SK-MEL-5 (cell line): ENCODE results near the gene MYOF. TPM values are rescaled to one million over a fixed set of nuclear protein-coding genes. Genes with fewer than 3 reads are reported as not detected.
A peak's percentile ranks its signal among the peaks of the same experiment; 100 is the strongest.

Experiments
- DNase-seq: peaks from one replicate; pipeline ENCODE4 v3.0.0-alpha.2; 2016; ENCODE audit warnings: low read depth, low spot score
- in situ Hi-C: cut with HindIII; loops from 2 replicates; pipeline ENCODE4 v1.10.0; 2016; ENCODE audit warnings: low sequenced_read_pairs, high pct_unique_total_duplicates, low pct_unique_long_range_greater_than_20kb
- polyA plus RNA-seq, 2 experiments: library from polyadenylated mRNA; depleted of rRNA; stranded (reverse); fragments of >200 nt; gene quantifications; 2 replicates each; pipeline ENCODE4 v1.2.3, GENCODE V29; 2015
- total RNA-seq: library from RNA; depleted of rRNA; stranded (reverse); fragments of >200 nt; shearing (Covaris generic); gene quantifications from 2 replicates; pipeline ENCODE4 v1.2.3, GENCODE V29; 2014; rRNA removed

The MYOF gene
- 8.9 and 9.1 TPM in 2 replicates for total RNA-seq
- polyA plus RNA-seq (2015; cell fraction: cytosol; rRNA removed): 17.8 and 23.8 TPM in 2 replicates
- 13.7 and 13.9 TPM in 2 replicates for polyA plus RNA-seq (2015; cell fraction: nucleus; rRNA removed)

- DNase-seq: peak; percentile 77
- in situ Hi-C loops: no loop called here
These were observed at the start of gene MYOF for GRCh38 chr10:93482145-93482834. Gene MYOF, minus strand, starts transcription at chr10:93482334. Its CDS starts 140 bp downstream, at chr10:93482194.

- in situ Hi-C loops: no loop called here
- no peak for DNase-seq
These were observed 36.4 kb upstream of the MYOF start for GRCh38 chr10:93518531-93518930.

- in situ Hi-C loops: no loop called here
- no peak for DNase-seq
These were observed 33.9 kb upstream of the MYOF start for GRCh38 chr10:93516006-93516380.

GRCh38 chr10:93515071-93516005 lies 33.2 kb upstream of the MYOF start:
- in situ Hi-C loops: no loop called here
- DNase-seq: no peak

GRCh38 chr10:93514521-93514920 lies 32.4 kb upstream of the MYOF start:
- in situ Hi-C loops: no loop called here
- no peak for DNase-seq

DNA sequence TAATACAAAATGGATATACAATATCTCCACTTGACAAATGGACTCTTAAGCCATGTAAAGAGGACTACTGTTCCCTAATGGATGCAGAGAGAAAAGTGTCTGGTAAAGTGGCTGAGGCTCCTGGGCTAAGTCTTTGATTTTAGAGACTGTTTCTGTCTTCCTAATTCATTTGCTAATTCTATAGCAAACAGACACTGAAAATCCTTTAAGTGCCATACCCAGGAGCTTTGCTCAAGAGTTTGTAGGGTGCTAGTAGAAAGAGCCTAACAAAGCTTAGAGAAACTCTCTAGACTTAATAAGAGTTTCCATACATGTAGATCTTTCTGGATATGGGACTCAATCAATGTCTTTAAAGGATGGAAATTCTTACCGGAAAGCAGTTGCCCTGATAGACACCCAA lies 31.0 kb upstream of the MYOF start:
- in situ Hi-C loops: no loop called here
- no peak for DNase-seq

GRCh38 chr10:93512565-93512964 lies 30.4 kb upstream of the MYOF start:
- in situ Hi-C loops: no loop called here
- no peak for DNase-seq

- in situ Hi-C loops: no loop called here
- no peak for DNase-seq
These were observed 27.7 kb upstream of the MYOF start for GRCh38 chr10:93509816-93510215.

DNA sequence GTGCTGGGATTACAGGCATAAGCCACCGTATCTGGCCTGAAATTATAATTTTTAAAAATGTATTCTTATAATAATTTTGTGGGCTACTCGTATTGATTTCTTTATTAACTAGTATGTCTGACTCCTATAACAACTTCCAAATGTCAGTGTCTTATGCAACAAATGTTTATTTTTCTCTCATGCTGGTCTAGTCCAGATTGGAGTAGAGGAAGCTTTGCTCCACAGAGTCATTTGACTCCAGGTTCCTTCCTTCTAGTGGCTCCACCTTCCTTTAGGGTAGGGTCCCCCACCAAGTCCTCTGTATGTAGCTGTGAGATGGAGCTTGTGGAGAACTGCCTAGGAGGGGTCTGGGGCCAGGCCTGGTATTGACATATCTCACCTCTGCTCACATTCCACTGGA lies 22.9 kb upstream of the MYOF start:
- no peak for DNase-seq
- in situ Hi-C loops: no loop called here

DNA sequence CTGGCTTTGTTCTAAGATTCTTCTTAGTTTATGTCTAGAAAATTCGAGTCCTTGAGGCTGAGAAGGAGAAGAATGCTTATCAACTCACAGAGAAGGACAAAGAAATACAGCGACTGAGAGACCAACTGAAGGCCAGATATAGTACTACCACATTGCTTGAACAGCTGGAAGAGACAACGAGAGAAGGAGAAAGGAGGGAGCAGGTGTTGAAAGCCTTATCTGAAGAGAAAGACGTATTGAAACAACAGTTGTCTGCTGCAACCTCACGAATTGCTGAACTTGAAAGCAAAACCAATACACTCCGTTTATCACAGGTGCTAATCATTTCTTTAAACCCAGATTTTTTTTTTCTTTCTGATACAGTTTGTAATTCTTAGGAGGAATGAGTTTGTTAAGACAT lies 20.9 kb upstream of the MYOF start:
- no peak for DNase-seq
- in situ Hi-C loops: no loop called here

DNA sequence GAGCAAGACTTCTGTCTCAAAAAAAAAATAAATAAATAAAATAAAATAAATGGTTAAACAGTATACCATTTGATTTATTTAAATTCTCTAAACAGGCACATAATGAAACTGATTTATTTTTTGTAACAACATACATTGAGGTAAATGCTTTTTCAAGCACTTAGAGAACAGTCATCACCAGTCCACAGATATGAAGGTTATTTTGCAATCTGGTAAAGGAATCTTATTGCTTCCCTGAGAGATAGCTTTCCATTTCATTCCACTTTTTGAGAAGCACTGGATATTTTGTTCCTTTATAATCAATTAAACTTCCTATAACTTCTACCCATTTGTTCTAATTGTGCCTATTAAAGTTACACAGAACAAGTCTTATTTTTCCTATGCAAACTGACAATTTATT lies 19.5 kb upstream of the MYOF start:
- DNase-seq: no peak
- in situ Hi-C loops: no loop called here

DNA sequence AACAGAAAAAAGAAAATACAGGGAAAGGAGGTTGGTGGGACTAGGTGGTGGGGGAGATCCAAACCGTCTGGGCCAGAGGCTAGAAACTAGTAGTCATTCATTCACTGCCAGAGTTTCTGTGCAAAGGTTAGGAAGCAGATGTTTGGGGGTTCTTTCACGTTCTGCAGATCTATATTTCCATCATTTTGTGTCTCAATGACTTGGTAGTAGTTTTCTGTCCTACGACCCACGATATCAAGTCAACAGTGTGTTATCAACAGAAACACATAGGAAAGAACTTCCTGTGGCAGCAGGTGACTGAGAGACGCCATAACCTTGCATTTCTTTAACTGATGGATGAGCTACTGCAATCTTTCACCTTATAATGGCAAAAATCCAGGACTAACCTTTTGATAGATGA lies 16.0 kb upstream of the MYOF start:
- no peak for DNase-seq
- in situ Hi-C loops: no loop called here

GRCh38 chr10:93496322-93497041 lies 14.3 kb upstream of the MYOF start, which contains the start of gene CEP55:
Gene CEP55, plus strand, starts transcription at chr10:93496612. Its CDS starts 3,440 bp downstream, at chr10:93500052.
- peak; percentile 88 for DNase-seq
- in situ Hi-C loops: no loop called here

- in situ Hi-C loops: no loop called here
- DNase-seq: peak; percentile 26
These were observed 13.7 kb upstream of the MYOF start for GRCh38 chr10:93495654-93496321.

DNA sequence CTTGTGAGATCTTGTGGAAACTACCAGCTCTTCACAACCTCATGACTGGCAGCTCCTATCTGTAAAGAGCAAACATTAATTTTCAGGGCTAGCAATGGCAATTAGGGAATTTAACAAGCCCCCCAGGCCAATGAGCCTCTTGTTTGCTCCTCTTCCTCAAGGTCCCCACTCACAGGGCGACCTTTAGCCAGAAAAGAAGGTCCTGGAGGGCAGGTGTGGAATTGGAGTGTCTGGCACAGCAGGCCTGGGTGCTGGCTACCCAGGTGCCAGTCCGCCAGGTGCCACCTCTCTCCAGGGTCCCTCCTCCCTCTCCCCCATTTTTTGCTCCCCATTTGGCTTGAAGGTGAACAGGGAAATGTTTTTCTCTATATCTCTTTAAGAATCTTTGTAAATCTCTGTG lies 12.4 kb upstream of the MYOF start:
- DNase-seq: no peak
- in situ Hi-C loops: no loop called here

GRCh38 chr10:93493162-93493561 lies 11.0 kb upstream of the MYOF start:
- in situ Hi-C loops: no loop called here
- no peak for DNase-seq

DNA sequence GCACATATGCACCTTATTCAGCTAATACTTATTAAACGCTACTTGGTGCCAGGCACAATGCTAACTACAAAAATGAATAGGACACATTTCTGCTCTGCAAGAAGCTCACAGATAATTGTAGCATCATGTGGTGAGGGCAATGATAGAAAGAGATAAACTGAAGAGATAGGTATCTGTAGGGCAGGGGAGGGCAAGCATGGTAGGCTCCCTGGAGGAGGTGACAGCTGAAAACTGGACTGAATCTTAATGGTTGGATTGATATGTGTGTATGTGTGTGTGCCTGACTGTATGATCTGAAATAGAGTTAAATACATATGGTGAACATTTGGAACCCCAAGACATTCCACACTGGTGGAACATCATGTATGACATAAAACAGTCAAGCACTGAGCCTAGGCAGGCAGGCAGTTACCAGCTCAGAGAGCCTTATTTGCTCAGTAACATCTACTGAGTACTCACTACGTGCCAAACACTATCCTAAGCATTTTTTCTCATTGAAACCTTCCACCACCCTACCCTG lies 9.5 kb upstream of the MYOF start:
- DNase-seq: no peak
- in situ Hi-C loops: no loop called here
